Activated naive CD8-positive, alpha-beta T cell treated with anti-CD3 and anti-CD28 coated beads, Interleukin-2, amount 50 U/mL, for 24 hours (primary cell): ENCODE measurements around the gene GCH1.
"Not testable (repeated sequence)": the region's sequence is repeated elsewhere in the genome, so short reads cannot be mapped to it uniquely, and the experiment has no call there.

Experiments used
- ATAC-seq: fragments of 150-1000 bp; cut with Tn5 transposase; one replicate; pipeline ENCODE4 v1.10.0; 2021
- DNase-seq: peaks from one replicate; pipeline ENCODE4 v3.0.0; 2021
- H3K27ac Mint-ChIP-seq: one replicate; pipeline ENCODE4 v1.8.0; 2021; ENCODE audit warnings: mild to moderate bottlenecking, mixed read lengths
- H3K27me3 Mint-ChIP-seq: one replicate; pipeline ENCODE4 v1.8.0; 2021; ENCODE audit warnings: mixed read lengths
- H3K36me3 Mint-ChIP-seq: one replicate; pipeline ENCODE4 v1.8.0; 2021; ENCODE audit warnings: low read depth, mixed read lengths
- H3K4me1 Mint-ChIP-seq: one replicate; pipeline ENCODE4 v1.8.0; 2021; ENCODE audit warnings: mixed read lengths
- H3K4me3 Mint-ChIP-seq: one replicate; pipeline ENCODE4 v1.8.0; 2021; ENCODE audit warnings: mild to moderate bottlenecking, moderate library complexity, mixed read lengths
- H3K9me3 Mint-ChIP-seq: one replicate; pipeline ENCODE4 v1.8.0; 2021; ENCODE audit warnings: mixed read lengths

The GCH1 gene

DNA sequence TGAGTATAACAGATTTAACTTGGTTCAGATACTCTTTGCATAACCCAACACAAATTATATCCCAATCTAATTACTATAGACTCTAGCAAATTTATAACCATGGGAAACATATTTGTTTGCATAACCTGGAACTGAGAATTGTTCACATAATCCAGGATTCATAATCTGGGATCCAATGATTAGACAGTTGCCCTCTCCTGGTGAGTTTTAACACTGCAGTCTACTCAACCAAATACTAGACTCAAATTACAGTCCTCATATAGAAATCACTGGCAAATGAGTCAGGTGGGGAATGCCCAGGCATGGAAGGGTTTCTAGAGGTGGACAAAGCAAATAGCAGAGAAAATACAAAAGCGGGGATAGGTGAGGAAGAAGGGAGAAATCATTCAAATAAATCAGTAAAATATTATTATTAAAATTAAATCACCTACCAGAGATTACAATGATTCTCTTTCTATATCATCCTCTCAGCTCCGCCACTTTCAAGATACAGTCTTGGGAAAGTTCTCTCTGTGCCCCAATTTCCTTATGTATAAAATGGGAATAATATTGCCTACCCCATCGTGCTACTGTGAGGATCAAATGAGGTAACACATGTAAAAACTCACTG, 9.4 kb downstream of the GCH1 start:
- H3K27me3 Mint-ChIP-seq: no peaks in the 10 kb centered on the region
- DNase-seq: peak; percentile 24
- H3K4me1 Mint-ChIP-seq: peaks cover 37% of the 10 kb centered on the region
- H3K9me3 Mint-ChIP-seq: no peaks in the 10 kb centered on the region
- H3K36me3 Mint-ChIP-seq: peaks cover 5% of the 10 kb centered on the region
- H3K27ac Mint-ChIP-seq: no peak overlapping the region
- peak; percentile 72 for ATAC-seq
- H3K4me3 Mint-ChIP-seq: no peak overlapping the region

DNA sequence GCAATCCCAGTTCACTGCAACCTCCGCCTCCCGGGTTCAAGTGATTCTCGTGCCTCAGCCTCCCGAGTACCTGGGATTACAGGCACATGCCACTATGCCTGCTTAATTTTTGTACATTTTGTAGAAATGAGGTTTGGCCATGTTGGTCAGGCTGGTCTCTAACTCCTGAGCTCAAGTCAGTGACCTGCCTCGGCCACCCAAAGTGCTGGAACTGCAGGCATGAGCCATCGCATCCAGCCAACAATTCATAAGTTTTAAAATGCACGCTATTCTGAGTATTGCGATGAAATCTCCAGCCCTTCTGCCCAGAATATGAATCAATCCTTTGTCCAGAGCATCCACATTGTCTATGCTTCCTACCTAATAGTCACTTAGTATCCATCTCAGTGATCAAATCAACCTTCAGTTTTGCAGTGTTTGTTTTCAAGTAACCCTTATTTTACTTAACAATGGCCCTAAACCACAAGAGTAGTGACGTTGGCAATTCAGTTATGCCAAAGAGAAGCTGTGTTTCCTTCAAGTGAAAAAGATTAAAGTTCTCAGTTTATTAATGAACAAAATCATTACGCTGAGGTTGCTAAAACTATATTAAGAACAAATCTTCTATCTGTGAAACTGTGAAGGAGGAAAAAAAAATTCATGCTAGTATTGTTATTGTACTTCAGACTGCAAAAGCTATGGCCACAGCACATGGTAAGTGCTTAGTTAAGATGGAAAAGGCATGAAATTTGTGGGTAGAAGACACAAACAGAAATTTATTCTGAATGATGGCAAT, 11.0 kb downstream of the GCH1 start:
- no peaks in the 10 kb centered on the region for H3K27me3 Mint-ChIP-seq
- H3K36me3 Mint-ChIP-seq: peaks cover 5% of the 10 kb centered on the region
- no peak overlapping the region for H3K4me3 Mint-ChIP-seq
- H3K9me3 Mint-ChIP-seq: no peaks in the 10 kb centered on the region
- ATAC-seq (no peak), DNase-seq (no peak)
- peaks cover 42% of the 10 kb centered on the region for H3K4me1 Mint-ChIP-seq
- no peak overlapping the region for H3K27ac Mint-ChIP-seq

DNA sequence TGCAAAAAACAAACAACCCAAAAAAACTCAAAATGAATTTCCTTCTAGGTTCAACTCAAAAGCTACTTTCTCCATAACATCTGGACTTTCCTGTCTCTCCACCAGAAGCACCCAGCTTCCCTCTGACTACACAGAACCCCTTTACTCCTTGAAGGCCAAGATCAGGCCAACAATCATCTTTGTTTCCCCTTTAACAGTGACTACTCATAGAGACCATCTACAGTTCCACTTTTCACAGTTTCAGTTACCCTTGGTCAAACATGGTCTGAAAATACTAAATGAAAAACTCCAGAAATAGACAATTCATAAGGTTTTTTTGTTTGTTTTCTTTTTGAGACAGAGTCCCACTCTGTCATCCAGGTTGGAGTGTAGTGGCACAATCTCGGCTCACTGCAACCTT, 11.8 kb downstream of the GCH1 start:
- no peak for DNase-seq
- H3K4me1 Mint-ChIP-seq: peaks cover 43% of the 10 kb centered on the region

DNA sequence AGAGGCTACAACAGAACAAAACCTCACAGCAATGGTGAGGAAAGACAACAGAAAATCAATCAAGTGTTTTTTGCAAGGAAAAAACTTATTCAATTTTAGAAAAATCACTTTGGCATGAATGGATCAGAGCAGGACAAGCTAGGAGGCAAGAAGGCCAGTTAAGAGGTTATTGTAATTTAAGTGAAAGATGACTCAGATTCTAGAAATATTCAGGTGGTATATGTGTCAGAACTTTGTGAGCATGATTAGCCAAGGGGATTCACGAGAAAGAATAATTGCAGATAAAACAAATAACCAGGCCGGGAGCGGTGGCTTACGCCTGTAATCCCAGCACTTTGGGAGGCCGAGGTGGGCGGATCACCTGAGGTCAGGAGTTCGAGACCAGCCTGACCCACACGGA, 12.7 kb downstream of the GCH1 start:
- Mint-ChIP-seq H3K36me3 (peaks cover 5% of the 10 kb centered on the region), H3K27ac (no peak overlapping the region), H3K4me1 (peaks cover 43% of the 10 kb centered on the region), H3K27me3 (no peaks in the 10 kb centered on the region), H3K9me3 (no peaks in the 10 kb centered on the region), H3K4me3 (no peak overlapping the region)
- ATAC-seq (no peak), DNase-seq (no peak)

More for the DNA sequence above, 11.8 kb downstream of the GCH1 start:
- Mint-ChIP-seq H3K27ac (peak overlapping the region; percentile 52), H3K9me3 (no peaks in the 10 kb centered on the region), H3K4me3 (no peak overlapping the region), H3K27me3 (no peaks in the 10 kb centered on the region), H3K36me3 (peaks cover 5% of the 10 kb centered on the region)
- no peak for ATAC-seq

DNA sequence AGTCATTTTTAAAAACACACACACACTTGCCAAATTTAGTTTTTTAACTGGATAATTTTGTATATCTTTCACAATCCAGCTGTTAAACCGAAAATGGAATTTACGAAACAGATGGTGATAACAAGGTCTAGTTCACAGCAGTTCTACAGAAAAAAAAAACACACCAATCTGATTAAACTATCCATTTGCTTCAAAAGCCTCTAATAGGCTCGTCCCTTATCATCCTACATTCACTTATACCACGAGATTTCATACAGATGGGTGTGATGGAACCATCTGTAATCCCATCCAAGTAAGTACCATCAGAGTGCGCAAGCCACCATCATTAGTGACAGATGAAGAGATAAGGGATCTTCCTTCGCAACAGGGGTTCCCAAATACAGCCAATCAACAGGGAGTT, 20.1 kb downstream of the GCH1 start:
- Mint-ChIP-seq H3K36me3 (peaks cover 6% of the 10 kb centered on the region), H3K27me3 (no peaks in the 10 kb centered on the region), H3K9me3 (no peaks in the 10 kb centered on the region), H3K4me1 (peaks cover 35% of the 10 kb centered on the region), H3K27ac (peak overlapping the region; percentile 95), H3K4me3 (peak overlapping the region; percentile 83)
- DNase-seq (no peak), ATAC-seq (no peak)

DNA sequence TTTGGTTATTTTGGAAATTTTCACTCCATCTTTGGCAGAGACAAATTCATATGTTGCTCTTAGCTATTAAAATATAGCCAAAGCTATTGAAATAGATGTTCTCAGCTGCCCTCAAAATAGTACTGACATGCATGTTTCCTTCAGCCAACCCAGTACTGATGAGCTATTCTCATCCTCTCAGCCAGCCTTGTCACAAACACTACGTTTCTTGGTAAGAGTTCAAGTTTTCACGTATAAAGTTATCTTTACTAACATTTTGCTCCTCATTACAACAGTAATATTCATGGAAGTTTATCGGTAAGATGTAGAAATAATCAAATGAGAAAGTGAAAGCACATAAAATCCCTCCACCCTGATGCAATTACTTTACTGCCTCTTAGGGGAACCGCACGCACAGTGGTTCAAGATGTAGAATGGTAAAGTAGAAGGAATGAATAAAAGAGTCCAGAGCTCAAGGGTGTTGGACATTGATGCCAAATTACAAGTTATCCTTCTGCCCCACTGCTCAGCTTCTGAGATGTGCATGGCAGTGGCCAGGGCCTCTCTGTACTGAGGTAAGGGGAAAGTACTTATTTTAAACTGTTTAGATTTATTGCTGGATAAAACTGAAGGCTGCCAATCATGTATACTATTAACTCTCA, 20.7 kb downstream of the GCH1 start:
- H3K27me3 Mint-ChIP-seq: no peaks in the 10 kb centered on the region
- H3K9me3 Mint-ChIP-seq: no peaks in the 10 kb centered on the region
- H3K4me3 Mint-ChIP-seq: peak overlapping the region; percentile 83
- ATAC-seq: peak; percentile 64
- H3K36me3 Mint-ChIP-seq: peaks cover 6% of the 10 kb centered on the region
- DNase-seq: no peak
- H3K4me1 Mint-ChIP-seq: peaks cover 39% of the 10 kb centered on the region
- peak overlapping the region; percentile 95 for H3K27ac Mint-ChIP-seq

DNA sequence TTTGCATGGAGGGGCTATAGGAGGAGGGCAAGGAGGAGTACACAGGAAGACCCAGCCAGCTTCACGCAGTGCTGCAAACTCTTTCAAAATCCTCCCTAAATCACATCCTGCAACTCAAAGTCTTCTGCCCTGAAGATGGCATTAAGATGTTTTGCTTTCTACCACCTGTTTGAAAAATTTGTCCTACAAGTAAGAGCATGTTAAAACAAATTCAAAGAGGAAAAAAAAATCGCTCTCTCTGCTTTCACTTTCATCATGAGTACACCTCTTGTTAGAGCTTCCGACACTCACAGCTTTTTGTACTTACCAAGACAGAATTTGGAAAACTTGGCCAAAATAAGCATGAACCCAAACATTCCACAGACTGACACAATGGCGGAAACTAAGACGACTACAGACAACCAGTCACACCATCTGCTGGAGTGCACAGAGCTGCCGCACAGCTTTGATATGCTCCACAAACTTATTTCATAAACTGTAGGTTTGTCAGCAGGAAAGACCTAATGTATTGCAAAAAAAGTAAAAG, 21.3 kb downstream of the GCH1 start:
- ATAC-seq (peak; percentile 62), DNase-seq (peak; percentile 26)
- no peaks in the 10 kb centered on the region for H3K9me3 Mint-ChIP-seq
- peak overlapping the region; percentile 95 for H3K27ac Mint-ChIP-seq
- H3K36me3 Mint-ChIP-seq: peaks cover 6% of the 10 kb centered on the region
- peak overlapping the region; percentile 83 for H3K4me3 Mint-ChIP-seq
- no peaks in the 10 kb centered on the region for H3K27me3 Mint-ChIP-seq
- peaks cover 41% of the 10 kb centered on the region for H3K4me1 Mint-ChIP-seq

DNA sequence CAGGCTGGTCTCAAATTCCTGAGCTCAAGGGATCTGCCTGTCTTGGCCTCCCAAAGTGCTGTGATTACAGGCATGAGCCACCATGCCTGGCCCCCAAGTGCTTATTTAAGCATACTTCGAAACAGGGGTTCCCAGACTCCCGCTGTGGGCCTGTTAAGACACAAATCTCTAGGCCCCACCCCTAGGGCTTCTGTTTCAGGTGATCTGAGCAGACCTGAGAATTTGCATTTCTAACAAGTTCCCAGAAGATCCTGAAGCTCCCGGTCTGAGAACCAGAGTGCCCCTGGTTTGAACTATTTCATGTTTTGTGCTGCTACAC, 25.0 kb downstream of the GCH1 start:
- Mint-ChIP-seq H3K36me3 (peaks cover 9% of the 10 kb centered on the region), H3K4me1 (peaks cover 30% of the 10 kb centered on the region), H3K27me3 (no peaks in the 10 kb centered on the region), H3K27ac (no peak overlapping the region), H3K4me3 (no peak overlapping the region), H3K9me3 (no peaks in the 10 kb centered on the region)
- no peak for ATAC-seq
- DNase-seq: no peak

DNA sequence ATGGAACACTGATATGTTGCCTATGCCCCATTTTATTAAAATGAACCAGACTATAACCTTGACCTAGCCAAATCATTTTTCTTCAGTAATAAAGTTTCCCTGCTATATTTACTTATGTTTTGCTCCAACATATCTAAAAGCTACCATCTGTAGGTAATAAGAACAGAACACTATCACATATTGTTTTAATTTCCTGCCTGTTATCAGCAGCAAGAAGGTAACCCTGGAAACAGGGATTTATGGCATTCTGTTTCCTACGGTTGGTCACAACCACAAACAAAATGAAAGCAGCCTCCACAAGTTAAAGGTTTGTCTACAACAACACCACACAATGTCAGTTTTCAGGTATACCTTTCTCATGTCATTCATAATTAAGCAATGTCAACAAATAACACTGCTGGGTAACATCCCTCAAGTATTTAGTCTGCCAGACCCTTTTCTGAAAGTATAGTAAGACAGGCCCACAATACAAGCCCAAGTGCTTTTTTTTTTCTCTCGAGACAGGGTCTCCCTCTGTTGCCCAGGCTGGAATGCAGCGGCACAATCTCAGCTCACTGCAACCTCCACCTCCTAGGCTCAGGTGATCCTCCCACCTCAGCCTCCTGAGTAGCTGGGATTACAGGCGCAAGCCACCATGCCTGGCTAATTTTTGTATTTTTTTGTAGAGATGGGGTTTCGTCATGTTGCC, 25.5 kb downstream of the GCH1 start:
- Mint-ChIP-seq H3K36me3 (peaks cover 5% of the 10 kb centered on the region), H3K27ac (no peak overlapping the region), H3K9me3 (no peaks in the 10 kb centered on the region), H3K4me1 (peaks cover 29% of the 10 kb centered on the region), H3K27me3 (no peaks in the 10 kb centered on the region), H3K4me3 (no peak overlapping the region)
- no peak for ATAC-seq
- DNase-seq: no peak

DNA sequence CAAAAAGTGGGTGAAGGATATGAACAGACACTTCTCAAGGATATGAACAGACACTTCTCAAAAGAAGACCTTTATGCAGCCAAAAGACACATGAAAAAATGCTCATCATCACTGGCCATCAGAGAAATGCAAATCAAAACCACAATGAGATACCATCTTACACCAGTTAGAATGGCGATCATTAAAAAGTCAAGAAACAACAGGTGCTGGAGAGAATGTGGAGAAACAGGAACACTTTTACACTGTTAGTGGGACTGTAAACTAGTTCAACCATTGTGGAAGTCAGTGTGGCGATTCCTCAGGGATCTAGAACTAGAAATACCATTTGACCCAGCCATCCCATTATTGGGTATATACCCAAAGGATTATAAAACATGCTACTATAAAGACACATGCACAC, 27.0 kb downstream of the GCH1 start:
- not testable (repeated sequence) for H3K9me3 Mint-ChIP-seq, H3K4me3 Mint-ChIP-seq, DNase-seq, ATAC-seq, H3K27ac Mint-ChIP-seq, H3K27me3 Mint-ChIP-seq, H3K36me3 Mint-ChIP-seq
- peaks cover 35% of the 10 kb centered on the region for H3K4me1 Mint-ChIP-seq

DNA sequence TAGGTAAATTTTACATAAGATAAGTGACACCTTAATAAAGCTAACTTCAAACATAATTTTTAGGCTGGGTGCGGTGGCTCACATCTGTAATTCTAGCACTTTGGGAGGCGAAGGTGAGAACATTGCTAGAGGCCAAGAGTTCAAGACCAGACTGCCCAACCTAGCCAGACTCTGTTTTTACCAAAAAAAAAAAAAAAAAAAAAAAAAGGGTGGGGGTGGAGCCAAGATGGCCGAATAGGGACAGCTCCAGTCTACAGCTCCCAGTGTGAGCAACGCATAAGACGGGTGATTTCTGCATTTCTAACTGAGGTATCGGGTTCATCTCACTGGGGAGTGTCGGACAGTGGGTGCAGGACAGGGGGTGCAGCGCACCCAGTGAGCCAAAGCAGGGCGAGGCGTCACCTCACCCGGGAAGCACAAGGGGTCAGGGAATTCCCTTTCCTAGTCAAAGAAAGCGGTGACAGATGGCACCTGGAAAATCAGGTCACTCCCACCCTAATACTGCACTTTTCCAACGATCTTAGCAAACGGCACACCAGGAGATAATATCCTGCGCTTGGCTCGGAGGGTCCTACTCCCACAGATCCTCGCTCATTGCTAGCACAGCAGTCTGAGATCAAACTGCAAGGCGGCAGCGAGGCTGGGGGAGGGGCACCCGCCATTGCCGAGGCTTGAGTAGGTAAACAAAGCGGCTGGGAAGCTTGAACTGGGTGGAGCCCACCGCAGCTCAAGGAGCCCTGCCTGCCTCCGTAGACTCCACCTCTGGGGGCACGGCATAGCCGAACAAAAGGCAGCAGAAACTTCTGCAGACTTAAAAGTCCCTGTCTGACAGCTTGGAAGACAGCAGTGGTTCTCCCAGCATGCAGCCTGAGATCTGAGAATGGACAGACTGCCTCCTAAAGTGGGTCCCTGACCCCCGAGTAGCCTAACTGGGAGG, 32.2 kb downstream of the GCH1 start:
- H3K9me3 Mint-ChIP-seq, H3K36me3 Mint-ChIP-seq, H3K27ac Mint-ChIP-seq, H3K27me3 Mint-ChIP-seq, DNase-seq, ATAC-seq: not testable (repeated sequence)
- Mint-ChIP-seq H3K4me3 (peak overlapping the region; percentile 55), H3K4me1 (peaks cover 39% of the 10 kb centered on the region)

DNA sequence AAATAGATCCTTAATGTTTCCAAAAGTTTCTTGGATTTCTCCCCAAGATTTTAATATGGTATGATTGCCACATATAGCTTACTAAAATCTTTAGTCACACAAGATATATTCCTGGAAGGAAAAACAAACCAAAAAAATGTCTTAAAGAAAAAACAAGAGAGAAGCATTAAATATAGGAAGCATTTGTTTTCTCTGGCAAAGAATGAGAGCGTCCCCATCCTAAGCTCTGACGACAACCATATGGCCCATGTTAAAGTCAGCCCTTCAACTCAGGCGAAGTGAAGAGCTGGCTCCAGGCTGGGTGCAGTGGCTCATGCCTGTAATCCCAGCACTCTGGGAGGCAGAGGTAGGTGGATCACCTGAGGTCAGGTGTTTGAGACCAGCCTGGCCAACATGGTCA, 35.6 kb downstream of the GCH1 start:
- peaks cover 4% of the 10 kb centered on the region for H3K36me3 Mint-ChIP-seq
- H3K4me1 Mint-ChIP-seq: peaks cover 29% of the 10 kb centered on the region
- no peak overlapping the region for H3K4me3 Mint-ChIP-seq
- DNase-seq: no peak
- H3K27me3 Mint-ChIP-seq: no peaks in the 10 kb centered on the region
- ATAC-seq: no peak
- H3K9me3 Mint-ChIP-seq: no peaks in the 10 kb centered on the region
- H3K27ac Mint-ChIP-seq: no peak overlapping the region

DNA sequence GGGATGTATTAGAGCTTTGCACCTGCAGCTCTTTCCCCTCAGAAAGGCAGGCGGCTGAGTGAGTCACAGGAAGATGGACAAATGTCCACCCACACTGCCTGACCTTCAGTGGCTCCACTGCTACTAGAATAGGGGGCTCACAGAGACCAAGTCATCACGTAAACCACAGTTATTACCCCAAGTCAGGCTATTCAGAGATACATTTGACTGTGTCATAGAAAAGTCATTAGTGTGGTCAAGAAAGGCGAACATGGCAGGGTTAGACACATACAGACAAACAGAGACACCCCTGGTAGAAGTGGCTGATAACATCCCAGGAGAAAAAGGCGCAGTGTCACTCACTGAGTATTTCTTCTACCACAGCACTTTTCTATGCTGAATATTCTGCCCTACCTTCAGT, 36.0 kb downstream of the GCH1 start:
- ATAC-seq (peak; percentile 66), DNase-seq (no peak)
- Mint-ChIP-seq H3K9me3 (no peaks in the 10 kb centered on the region), H3K36me3 (peaks cover 5% of the 10 kb centered on the region), H3K4me1 (peaks cover 25% of the 10 kb centered on the region), H3K27ac (no peak overlapping the region), H3K4me3 (no peak overlapping the region), H3K27me3 (no peaks in the 10 kb centered on the region)

DNA sequence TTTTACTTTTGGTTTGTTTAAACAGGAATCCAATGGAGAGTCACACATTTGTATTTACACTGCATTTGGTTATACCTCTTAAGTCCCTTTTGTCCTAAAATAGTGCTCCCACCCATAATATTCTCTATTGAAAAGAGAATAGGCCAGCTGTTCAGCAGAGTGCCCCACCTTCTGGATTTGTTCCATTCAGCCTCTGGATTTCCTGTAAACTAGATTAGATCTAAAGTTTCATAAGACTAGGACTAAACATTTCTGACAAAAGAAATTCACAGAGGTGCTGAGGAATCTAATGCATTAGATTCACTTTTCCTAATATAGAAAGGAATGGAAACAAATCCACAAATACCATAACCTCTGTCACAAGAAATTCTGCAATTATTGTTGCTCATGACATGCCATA, 38.1 kb downstream of the GCH1 start:
- Mint-ChIP-seq H3K9me3 (no peaks in the 10 kb centered on the region), H3K27me3 (no peaks in the 10 kb centered on the region), H3K4me1 (peaks cover 11% of the 10 kb centered on the region), H3K4me3 (no peak overlapping the region), H3K27ac (no peak overlapping the region), H3K36me3 (peaks cover 5% of the 10 kb centered on the region)
- ATAC-seq: no peak
- DNase-seq: no peak
